HepG2 (cell line): ENCODE results near the gene SRC. TPM values are rescaled to one million over a fixed set of nuclear protein-coding genes. Genes with fewer than 3 reads are reported as not detected.
A peak's percentile ranks its signal among the peaks of the same experiment; 100 is the strongest.

Experiments
- ATF1 ChIP-seq: IDR thresholded peaks from 2 replicates; pipeline ENCODE4 v1.6.1; 2016; ENCODE audit warnings: mild to moderate bottlenecking, control low read depth
- IKZF4 ChIP-seq: sonication (generic); formaldehyde crosslinking; IDR thresholded peaks from 2 replicates; pipeline ENCODE4 v1.5.1; 2020; ENCODE audit warnings: borderline replicate concordance, mild to moderate bottlenecking, low read depth, missing genetic modification reagents; ENCODE audit errors: not compliant biosample characterization
- KLF11 ChIP-seq: IDR thresholded peaks from 2 replicates; pipeline ENCODE4 v1.6.1; 2016; ENCODE audit warnings: missing compliant biosample characterization
- LRRFIP1 ChIP-seq: sonication (generic); formaldehyde crosslinking; conservative IDR thresholded peaks from 2 replicates; pipeline ENCODE4 v1.4.0; 2020; ENCODE audit warnings: missing genetic modification reagents
- RCOR2 ChIP-seq: IDR thresholded peaks from 2 replicates; pipeline ENCODE4 v1.6.1; 2016; ENCODE audit warnings: missing biosample characterization, missing genetic modification reagents
- SRSF9 ChIP-seq: fragments of 200-400 bp; formaldehyde crosslinking; IDR thresholded peaks from 2 replicates; pipeline ENCODE4 v1.6.1; 2018; ENCODE audit warnings: borderline replicate concordance, mild to moderate bottlenecking, low read depth, low read length; ENCODE audit not compliant: insufficient read depth, poor library complexity, severe bottlenecking
- SYNCRIP ChIP-seq: fragments of 200-400 bp; formaldehyde crosslinking; IDR thresholded peaks from 2 replicates; pipeline ENCODE4 v1.6.1; 2018; ENCODE audit warnings: mild to moderate bottlenecking, low read depth, low read length; ENCODE audit not compliant: insufficient read depth
- TOPORS ChIP-seq: sonication (generic); formaldehyde crosslinking; IDR thresholded peaks from 2 replicates; pipeline ENCODE4 v1.8.0; 2023; ENCODE audit warnings: mild to moderate bottlenecking, missing genetic modification reagents
- U2AF1 ChIP-seq: fragments of 200-400 bp; formaldehyde crosslinking; optimal IDR thresholded peaks from 2 replicates; pipeline ENCODE3; 2017; ENCODE audit warnings: mild to moderate bottlenecking, low read depth, low read length
- ZBTB1 ChIP-seq: sonication (generic); formaldehyde crosslinking; IDR thresholded peaks from 2 replicates; pipeline ENCODE4 v1.4.0; 2020; ENCODE audit warnings: missing genetic modification reagents, borderline replicate concordance
- ZBTB3 ChIP-seq: sonication (generic); formaldehyde crosslinking; IDR thresholded peaks from 2 replicates; pipeline ENCODE4 v1.4.0; 2020; ENCODE audit warnings: low read depth, mild to moderate bottlenecking, moderate library complexity, missing genetic modification reagents, borderline replicate concordance
- ZFP41 ChIP-seq: sonication (generic); formaldehyde crosslinking; IDR thresholded peaks from 2 replicates; pipeline ENCODE4 v1.4.0; 2020; ENCODE audit warnings: mild to moderate bottlenecking, missing genetic modification reagents, borderline replicate concordance
- ZFY ChIP-seq: sonication (generic); formaldehyde crosslinking; IDR thresholded peaks from 2 replicates; pipeline ENCODE4 v1.4.0; 2020; ENCODE audit warnings: missing genetic modification reagents
- ZKSCAN1 ChIP-seq: fragments of 150-350 bp; IDR thresholded peaks from 2 replicates; pipeline ENCODE4 v1.6.1; 2014; ENCODE audit warnings: low read length
- ZNF350 ChIP-seq: sonication (generic); formaldehyde crosslinking; IDR thresholded peaks from 2 replicates; pipeline ENCODE4 v1.4.0; 2020; ENCODE audit warnings: mild to moderate bottlenecking, low read depth, missing genetic modification reagents, borderline replicate concordance
- ZNF431 ChIP-seq: sonication (generic); formaldehyde crosslinking; IDR thresholded peaks from 2 replicates; pipeline ENCODE4 v1.9.0; 2022; ENCODE audit warnings: missing genetic modification reagents, low read depth, mild to moderate bottlenecking, borderline replicate concordance
- ZNF598 ChIP-seq: sonication (generic); formaldehyde crosslinking; IDR thresholded peaks from 2 replicates; pipeline ENCODE4 v1.5.1; 2020; ENCODE audit warnings: mild to moderate bottlenecking, missing genetic modification reagents, borderline replicate concordance
- polyA plus RNA-seq, 8 experiments: library from polyadenylated mRNA; depleted of rRNA in 3 of 8; stranded (reverse) in 7 of 8; unstranded in 1 of 8; fragments of >200 nt; fragmentation: Illumina TruSeq in 4 of 8; extraction: Trizol in 4 of 8; gene quantifications; 2 replicates each; pipeline versions ENCODE4 v1.2.1 to v1.2.3, GENCODE V29; 2011 to 2016; ENCODE audit warnings: low read depth in 4 of 8, missing spikeins in 1 of 8, mixed read lengths in 1 of 8; ENCODE audit not compliant: insufficient read depth in 1 of 8
- total RNA-seq, 5 experiments: library from RNA; depleted of rRNA; stranded (reverse); fragments of >200 nt; fragmentation: Illumina TruSeq; extraction: Trizol; gene quantifications; 2 replicates each; pipeline ENCODE4 v1.2.3, GENCODE V29; 2016; ENCODE audit warnings: low read depth in 1 of 5
- TF ChIP-seq, protein P1 (sequence below): IDR thresholded peaks from 2 replicates; pipeline ENCODE4 v1.6.1; 2012; ENCODE audit warnings: low read length, improper control_type of control experiment
- TF ChIP-seq, protein P2 (sequence below): sonication (generic); formaldehyde crosslinking; IDR thresholded peaks from 2 replicates; pipeline ENCODE4 v1.8.1; 2023; ENCODE audit warnings: mild to moderate bottlenecking, inconsistent platforms, moderate library complexity, missing genetic modification reagents, borderline replicate concordance
- TF ChIP-seq, protein P3 (sequence below): sonication (generic); formaldehyde crosslinking; IDR thresholded peaks from 2 replicates; pipeline ENCODE4 v1.5.0; 2020; ENCODE audit warnings: missing genetic modification reagents, mild to moderate bottlenecking, borderline replicate concordance

SRC gene
- total and polyA plus RNA-seq, 2 of the 13 experiments (the other 11 are each of a cell fraction or from before 2014, with no cell fraction given): 54.7 to 192 TPM

- no peak for TF ChIP-seq RCOR2
- TF ChIP-seq IKZF4 (CRISPR knock-in tag): peak; percentile 98
- TF ChIP-seq ZNF350 (CRISPR knock-in tag): peak; percentile 41; the same call in 1 of the 2 replicates
- TF ChIP-seq, protein P1, sequence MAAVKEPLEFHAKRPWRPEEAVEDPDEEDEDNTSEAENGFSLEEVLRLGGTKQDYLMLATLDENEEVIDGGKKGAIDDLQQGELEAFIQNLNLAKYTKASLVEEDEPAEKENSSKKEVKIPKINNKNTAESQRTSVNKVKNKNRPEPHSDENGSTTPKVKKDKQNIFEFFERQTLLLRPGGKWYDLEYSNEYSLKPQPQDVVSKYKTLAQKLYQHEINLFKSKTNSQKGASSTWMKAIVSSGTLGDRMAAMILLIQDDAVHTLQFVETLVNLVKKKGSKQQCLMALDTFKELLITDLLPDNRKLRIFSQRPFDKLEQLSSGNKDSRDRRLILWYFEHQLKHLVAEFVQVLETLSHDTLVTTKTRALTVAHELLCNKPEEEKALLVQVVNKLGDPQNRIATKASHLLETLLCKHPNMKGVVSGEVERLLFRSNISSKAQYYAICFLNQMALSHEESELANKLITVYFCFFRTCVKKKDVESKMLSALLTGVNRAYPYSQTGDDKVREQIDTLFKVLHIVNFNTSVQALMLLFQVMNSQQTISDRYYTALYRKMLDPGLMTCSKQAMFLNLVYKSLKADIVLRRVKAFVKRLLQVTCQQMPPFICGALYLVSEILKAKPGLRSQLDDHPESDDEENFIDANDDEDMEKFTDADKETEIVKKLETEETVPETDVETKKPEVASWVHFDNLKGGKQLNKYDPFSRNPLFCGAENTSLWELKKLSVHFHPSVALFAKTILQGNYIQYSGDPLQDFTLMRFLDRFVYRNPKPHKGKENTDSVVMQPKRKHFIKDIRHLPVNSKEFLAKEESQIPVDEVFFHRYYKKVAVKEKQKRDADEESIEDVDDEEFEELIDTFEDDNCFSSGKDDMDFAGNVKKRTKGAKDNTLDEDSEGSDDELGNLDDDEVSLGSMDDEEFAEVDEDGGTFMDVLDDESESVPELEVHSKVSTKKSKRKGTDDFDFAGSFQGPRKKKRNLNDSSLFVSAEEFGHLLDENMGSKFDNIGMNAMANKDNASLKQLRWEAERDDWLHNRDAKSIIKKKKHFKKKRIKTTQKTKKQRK: no peak
- no peak for TF ChIP-seq U2AF1
- peak; percentile 92 for TF ChIP-seq TOPORS
- TF ChIP-seq, protein P2, sequence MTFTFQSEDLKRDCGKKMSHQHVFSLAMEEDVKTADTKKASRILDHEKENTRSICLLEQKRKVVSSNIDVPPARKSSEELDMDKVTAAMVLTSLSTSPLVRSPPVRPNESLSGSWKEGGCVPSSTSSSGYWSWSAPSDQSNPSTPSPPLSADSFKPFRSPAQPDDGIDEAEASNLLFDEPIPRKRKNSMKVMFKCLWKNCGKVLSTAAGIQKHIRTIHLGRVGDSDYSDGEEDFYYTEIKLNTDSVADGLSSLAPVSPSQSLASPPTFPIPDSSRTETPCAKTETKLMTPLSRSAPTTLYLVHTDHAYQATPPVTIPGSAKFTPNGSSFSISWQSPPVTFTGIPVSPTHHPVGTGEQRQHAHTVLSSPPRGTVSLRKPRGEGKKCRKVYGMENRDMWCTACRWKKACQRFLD (CRISPR knock-in tag): peak; percentile 98
- no peak; the same call in 1 of the 2 replicates for TF ChIP-seq ZBTB1
- no peak for TF ChIP-seq SYNCRIP
- no peak for TF ChIP-seq ATF1
- TF ChIP-seq ZKSCAN1: no peak
- peak; percentile 78 for TF ChIP-seq ZFY (CRISPR knock-in tag)
- TF ChIP-seq, protein P3, sequence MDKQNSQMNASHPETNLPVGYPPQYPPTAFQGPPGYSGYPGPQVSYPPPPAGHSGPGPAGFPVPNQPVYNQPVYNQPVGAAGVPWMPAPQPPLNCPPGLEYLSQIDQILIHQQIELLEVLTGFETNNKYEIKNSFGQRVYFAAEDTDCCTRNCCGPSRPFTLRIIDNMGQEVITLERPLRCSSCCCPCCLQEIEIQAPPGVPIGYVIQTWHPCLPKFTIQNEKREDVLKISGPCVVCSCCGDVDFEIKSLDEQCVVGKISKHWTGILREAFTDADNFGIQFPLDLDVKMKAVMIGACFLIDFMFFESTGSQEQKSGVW (CRISPR knock-in tag): no peak
- TF ChIP-seq ZFP41 (CRISPR knock-in tag): peak; percentile 95; the same call in 1 of the 2 replicates
- TF ChIP-seq KLF11 (CRISPR knock-in tag): 0 out of 2 replicates have a peak, but pooled peaks have one; percentile 39
- no peak for TF ChIP-seq SRSF9
- TF ChIP-seq LRRFIP1 (CRISPR knock-in tag): no peak
- TF ChIP-seq ZNF431: peak; percentile 99
- TF ChIP-seq ZNF598 (CRISPR knock-in tag): peak; percentile 92; the same call in 1 of the 2 replicates
- TF ChIP-seq ZBTB3 (CRISPR knock-in tag): no peak
Observed at GRCh38 chr20:37406010-37406998, 60.4 kb downstream of the SRC start (continued).
